KOPT-K1 (cell line): ENCODE data around the gene CTBP1.

Experiments used
- H3K27ac ChIP-seq: fragments of 200-600 bp; sonication (generic); 2 replicates; pipeline ENCODE4 v1.5.1; 2016; ENCODE audit warnings: antibody characterized with exemption, mild to moderate bottlenecking, low read depth, low read length; ENCODE audit not compliant: poor library complexity, severe bottlenecking
- H3K36me3 ChIP-seq: fragments of 200-600 bp; sonication (generic); 2 replicates; pipeline ENCODE4 v1.5.1; 2017; ENCODE audit warnings: antibody characterized with exemption, mild to moderate bottlenecking, low read length, moderate library complexity; ENCODE audit not compliant: insufficient read depth
- H3K9me3 ChIP-seq: fragments of 200-600 bp; sonication (generic); 2 replicates; pipeline ENCODE4 v1.5.1; 2017; ENCODE audit warnings: antibody characterized with exemption, low read length, mild to moderate bottlenecking; ENCODE audit not compliant: insufficient read depth, poor library complexity, severe bottlenecking

CTBP1 gene

DNA sequence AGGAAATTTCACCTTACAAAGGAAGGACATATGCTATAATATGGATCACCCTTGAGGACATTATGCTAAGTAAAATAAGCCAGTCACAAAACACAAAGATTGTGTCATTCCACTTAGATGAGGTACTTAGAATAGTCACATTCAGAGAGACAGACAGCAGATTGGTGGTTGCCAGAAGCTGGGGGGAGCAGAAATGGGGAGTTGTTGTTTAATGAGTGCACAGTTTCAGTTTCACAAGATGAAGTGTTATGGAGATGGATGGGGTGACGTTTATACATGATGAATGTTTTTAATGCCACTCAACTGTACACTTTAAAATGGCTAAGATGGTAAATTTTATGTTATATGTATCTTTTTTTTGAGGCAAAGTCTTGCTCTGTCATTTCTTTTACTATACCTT, 61.7 kb downstream of the CTBP1 start:
- Histone ChIP-seq H3K27ac (no peak overlapping the region), H3K36me3 (peaks cover 7% of the 10 kb centered on the region; the same call in 1 of the 2 replicates), H3K9me3 (peaks cover 8% of the 10 kb centered on the region)

GRCh38 chr4:1183985-1184773, 64.8 kb downstream of the CTBP1 start:
- Histone ChIP-seq H3K9me3 (peaks cover 36% of the 10 kb centered on the region), H3K36me3 (peaks cover 9% of the 10 kb centered on the region; the same call in 1 of the 2 replicates), H3K27ac (peak overlapping the region; percentile 35)

- peaks cover 14% of the 10 kb centered on the region; the same call in 1 of the 2 replicates for H3K36me3 ChIP-seq
- peaks cover 36% of the 10 kb centered on the region for H3K9me3 ChIP-seq
- no peak overlapping the region for H3K27ac ChIP-seq
Measured at GRCh38 chr4:1182313-1182712, 66.6 kb downstream of the CTBP1 start.

DNA sequence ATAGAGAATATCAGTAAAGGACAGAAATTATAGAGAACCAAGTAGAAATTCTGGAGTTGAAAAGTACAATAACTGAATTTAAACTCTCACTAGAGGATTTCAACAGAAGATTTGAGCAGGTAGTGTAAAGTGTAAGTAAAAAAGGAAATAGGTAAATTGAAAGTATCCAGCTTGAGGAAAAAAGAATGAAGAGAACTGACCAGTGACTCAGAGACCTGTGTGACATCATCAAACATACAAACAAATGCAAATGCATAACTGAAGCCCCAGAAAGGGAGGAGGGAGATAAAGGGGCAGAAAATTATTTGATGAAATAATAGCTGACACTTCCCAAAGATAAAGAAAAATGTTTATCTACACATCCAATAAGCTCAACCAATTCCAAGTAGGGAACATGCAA, 68.3 kb downstream of the CTBP1 start:
- Histone ChIP-seq H3K27ac (no peak overlapping the region), H3K36me3 (peaks cover 14% of the 10 kb centered on the region; the same call in 1 of the 2 replicates), H3K9me3 (peaks cover 36% of the 10 kb centered on the region)

GRCh38 chr4:1179976-1180375, 69.0 kb downstream of the CTBP1 start:
- Histone ChIP-seq H3K9me3 (peaks cover 36% of the 10 kb centered on the region), H3K27ac (no peak overlapping the region), H3K36me3 (peaks cover 14% of the 10 kb centered on the region; the same call in 1 of the 2 replicates)

- Histone ChIP-seq H3K9me3 (peaks cover 36% of the 10 kb centered on the region), H3K27ac (no peak overlapping the region), H3K36me3 (peaks cover 14% of the 10 kb centered on the region; the same call in 1 of the 2 replicates)
Measured at GRCh38 chr4:1179089-1179441, 69.9 kb downstream of the CTBP1 start.

DNA sequence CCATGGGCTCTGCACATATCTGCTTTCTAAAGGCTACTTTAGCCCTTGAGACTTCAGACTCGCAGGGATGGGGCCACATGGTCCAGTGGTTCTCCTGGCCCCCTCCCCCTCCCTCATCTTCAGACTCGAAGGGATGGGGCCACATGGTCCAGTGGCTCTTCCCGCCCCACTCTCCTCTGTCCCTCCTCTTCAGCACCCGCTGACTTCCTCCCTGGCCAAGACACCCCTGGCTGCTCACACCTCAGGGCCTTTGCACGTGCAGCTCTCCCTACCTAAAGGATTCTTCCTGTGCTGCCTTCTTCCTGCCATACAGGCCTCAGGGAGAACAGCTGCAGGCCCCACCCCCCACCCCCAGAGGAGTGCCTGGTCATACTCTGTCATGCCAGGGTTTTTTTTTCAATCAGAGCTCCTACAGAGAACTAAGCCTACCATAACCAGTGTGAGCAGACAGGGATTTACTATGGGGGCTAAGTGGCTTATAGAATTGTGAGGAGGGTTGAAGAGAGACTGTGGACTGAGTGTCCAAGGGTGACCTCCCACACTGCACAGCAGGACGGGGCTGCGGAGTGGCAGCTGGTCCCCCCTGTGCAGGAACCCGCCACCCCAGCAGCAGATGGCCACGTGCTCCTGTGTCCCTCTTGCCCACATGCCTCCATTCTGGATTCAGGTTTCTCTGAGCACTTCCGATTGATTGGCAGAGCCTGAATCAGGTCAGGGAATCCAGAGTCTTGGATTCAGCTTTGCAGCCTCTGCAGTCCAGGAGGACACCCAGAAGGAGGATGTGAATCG, 70.4 kb downstream of the CTBP1 start:
- Histone ChIP-seq H3K9me3 (peaks cover 36% of the 10 kb centered on the region), H3K27ac (no peak overlapping the region), H3K36me3 (peaks cover 14% of the 10 kb centered on the region; the same call in 1 of the 2 replicates)

DNA sequence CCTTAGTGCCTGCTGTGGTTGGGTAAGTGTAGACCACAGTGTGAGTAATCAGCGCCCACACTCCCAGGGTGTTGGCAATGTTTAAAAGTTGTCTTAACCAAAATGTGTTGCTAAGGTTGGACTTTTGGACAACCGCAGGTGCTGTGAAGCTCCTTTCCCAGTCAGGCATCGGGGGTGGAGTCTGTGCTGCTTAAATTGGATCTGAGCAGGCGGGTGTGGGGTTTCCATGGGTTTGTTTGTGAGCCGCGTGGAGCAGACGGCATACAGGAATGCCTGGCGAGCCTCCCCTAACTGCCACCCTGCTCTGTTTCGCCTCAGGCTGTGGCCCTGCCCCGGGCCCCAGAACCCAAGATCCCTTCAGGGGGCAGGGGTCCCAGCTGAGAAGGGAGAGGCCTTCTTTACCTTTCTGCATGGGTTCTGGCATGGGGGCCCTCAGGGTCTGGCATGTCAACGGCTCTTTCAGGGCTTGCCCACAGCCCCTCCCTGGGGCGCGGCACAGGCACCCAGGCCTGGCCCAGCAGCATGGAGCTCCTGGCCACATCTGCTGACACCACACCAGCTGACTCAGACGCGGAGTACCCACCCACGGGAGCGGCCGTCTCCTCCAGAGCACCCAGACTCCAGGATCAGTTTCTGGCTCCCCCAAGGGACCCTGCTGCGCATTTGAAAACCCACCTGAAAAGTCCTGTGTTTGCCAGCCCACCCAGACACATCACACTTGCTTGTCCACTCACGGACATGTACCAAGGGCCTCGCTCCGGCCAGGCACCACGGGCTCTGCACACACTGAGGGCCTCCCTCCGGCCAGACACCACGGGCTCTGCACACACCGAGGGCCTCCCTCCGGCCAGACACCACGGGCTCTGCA, 71.4 kb downstream of the CTBP1 start:
- Histone ChIP-seq H3K9me3 (peaks cover 31% of the 10 kb centered on the region), H3K36me3 (peaks cover 9% of the 10 kb centered on the region; the same call in 1 of the 2 replicates), H3K27ac (no peak overlapping the region)

- Histone ChIP-seq H3K36me3 (peaks cover 7% of the 10 kb centered on the region; the same call in 1 of the 2 replicates), H3K27ac (no peak overlapping the region), H3K9me3 (peaks cover 22% of the 10 kb centered on the region)
Measured at GRCh38 chr4:1176398-1177273, 72.3 kb downstream of the CTBP1 start.

DNA sequence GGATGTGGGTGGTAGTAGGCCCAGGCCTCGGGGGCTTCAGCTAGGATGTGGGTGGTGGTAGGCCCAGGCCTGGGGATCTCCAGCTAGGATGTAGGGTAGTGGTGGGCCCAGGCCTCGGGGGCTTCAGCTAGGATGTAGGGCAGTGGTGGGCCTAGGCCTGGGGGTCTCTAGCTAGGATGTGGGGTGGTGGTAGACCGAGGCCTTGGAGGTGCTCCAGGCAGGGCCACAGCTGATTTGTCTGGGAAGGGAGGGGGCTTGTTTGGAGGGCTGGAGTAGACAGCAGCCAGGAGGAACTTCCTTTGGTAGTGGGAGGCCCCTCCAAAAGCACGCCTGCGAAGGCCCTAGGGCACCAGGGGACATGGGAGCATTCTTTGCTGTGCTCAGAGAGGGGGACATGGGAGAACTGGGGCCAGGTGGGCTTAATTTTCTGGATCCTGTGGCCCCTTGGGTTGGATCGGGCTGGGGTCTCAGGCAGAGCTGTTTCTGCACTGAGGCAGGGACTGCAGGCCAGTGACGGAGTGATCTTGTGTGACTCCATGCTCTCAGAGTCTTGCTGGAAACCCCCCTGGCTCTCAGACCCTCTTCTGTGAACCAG, 73.2 kb downstream of the CTBP1 start:
- peaks cover 7% of the 10 kb centered on the region; the same call in 1 of the 2 replicates for H3K36me3 ChIP-seq
- H3K9me3 ChIP-seq = peaks cover 13% of the 10 kb centered on the region
- H3K27ac ChIP-seq = no peak overlapping the region

- Histone ChIP-seq H3K36me3 (peaks cover 7% of the 10 kb centered on the region; the same call in 1 of the 2 replicates), H3K9me3 (peaks cover 7% of the 10 kb centered on the region), H3K27ac (no peak overlapping the region)
Measured at GRCh38 chr4:1174941-1175634, 73.8 kb downstream of the CTBP1 start.

GRCh38 chr4:1172971-1173757, 75.8 kb downstream of the CTBP1 start:
- no peak overlapping the region for H3K27ac ChIP-seq
- H3K9me3 ChIP-seq = no peaks in the 10 kb centered on the region
- H3K36me3 ChIP-seq = no peaks in the 10 kb centered on the region
